Measurements from ENCODE around the gene ANO10.

Gene ANO10

GRCh38 chr3:43539321-43539720 lies 82.5 kb downstream of the ANO10 start:
- TF ChIP-seq CTCF (IDR thresholded peaks at IDR 0.05; ENCODE audit: insufficient read depth, low read depth, low read length, missing control alignments): no peak
- DNase-seq (ENCODE audit: low read depth): no peak
- no peak overlapping the region for H3K4me3 ChIP-seq (ENCODE audit: low read depth, low read length)

- no peak for DNase-seq (ENCODE audit: low read depth)
- no peak for TF ChIP-seq CTCF (IDR thresholded peaks at IDR 0.05; ENCODE audit: insufficient read depth, low read depth, low read length, missing control alignments)
- no peak overlapping the region for H3K4me3 ChIP-seq (ENCODE audit: low read depth, low read length)
Observed at GRCh38 chr3:43537225-43537624, 84.6 kb downstream of the ANO10 start.

- DNase-seq (ENCODE audit: low read depth): no peak
- no peak for TF ChIP-seq CTCF (IDR thresholded peaks at IDR 0.05; ENCODE audit: insufficient read depth, low read depth, low read length, missing control alignments)
- no peak overlapping the region for H3K4me3 ChIP-seq (ENCODE audit: low read depth, low read length)
Observed at GRCh38 chr3:43534675-43535074, 87.1 kb downstream of the ANO10 start.

- H3K4me3 ChIP-seq (ENCODE audit: low read depth, low read length): no peak overlapping the region
- no peak for TF ChIP-seq CTCF (IDR thresholded peaks at IDR 0.05; ENCODE audit: insufficient read depth, low read depth, low read length, missing control alignments)
- no peak for DNase-seq (ENCODE audit: low read depth)
Observed at GRCh38 chr3:43533009-43533408, 88.8 kb downstream of the ANO10 start.

DNA sequence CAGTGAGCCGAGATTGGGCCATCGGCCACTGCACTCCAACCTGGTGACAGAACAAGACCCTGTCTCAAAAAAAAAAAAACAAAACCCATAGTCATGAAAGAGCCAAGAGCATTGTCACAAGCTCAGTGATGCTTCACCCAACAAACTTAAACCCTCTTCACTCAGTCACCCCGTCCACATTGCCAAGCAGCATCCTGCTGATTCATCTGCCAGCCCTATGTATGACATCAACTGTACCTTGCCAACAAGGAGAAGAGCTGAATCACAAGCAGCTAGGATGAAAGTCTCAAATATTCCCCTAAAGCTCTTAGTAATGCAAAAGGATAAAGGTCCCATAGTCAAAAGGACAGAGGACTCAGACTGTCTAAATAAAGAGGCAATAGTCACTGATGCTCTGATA lies 90.0 kb downstream of the ANO10 start:
- H3K4me3 ChIP-seq (ENCODE audit: low read depth, low read length): no peak overlapping the region
- no peak for TF ChIP-seq CTCF (IDR thresholded peaks at IDR 0.05; ENCODE audit: insufficient read depth, low read depth, low read length, missing control alignments)
- DNase-seq (ENCODE audit: low read depth): no peak

DNA sequence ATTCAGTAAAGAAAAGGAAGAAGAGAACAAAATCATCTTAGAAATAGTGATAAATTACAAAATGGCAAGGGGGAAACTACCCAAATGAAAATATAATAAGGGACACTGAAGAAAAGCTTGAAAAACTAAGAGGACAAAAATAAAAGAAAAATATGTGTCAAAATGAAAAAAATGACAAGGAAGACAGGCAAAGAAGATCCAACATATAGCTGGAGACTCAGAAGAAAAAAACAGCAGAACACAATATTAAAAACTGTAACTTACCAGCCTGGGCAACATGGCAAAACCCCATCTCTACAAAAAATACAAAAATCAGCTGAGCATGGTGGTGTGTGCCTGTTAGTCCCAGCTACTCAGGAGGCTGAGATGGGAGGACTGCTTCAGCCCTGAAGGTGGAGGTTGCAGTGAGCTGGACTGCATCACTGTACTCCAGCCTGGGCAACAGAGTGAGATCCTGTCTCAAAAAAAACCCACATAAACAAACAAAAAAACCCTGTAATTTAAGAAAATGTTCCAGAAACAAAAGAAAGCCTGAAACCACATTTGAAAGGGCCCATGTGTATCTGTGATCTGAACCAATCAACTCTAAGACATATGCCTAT lies 93.2 kb downstream of the ANO10 start:
- no peak for TF ChIP-seq CTCF (IDR thresholded peaks at IDR 0.05; ENCODE audit: insufficient read depth, low read depth, low read length, missing control alignments)
- H3K4me3 ChIP-seq (ENCODE audit: low read depth, low read length): no peak overlapping the region
- DNase-seq (ENCODE audit: low read depth): no peak

- no peak overlapping the region for H3K4me3 ChIP-seq (ENCODE audit: low read depth, low read length)
- no peak for TF ChIP-seq CTCF (IDR thresholded peaks at IDR 0.05; ENCODE audit: insufficient read depth, low read depth, low read length, missing control alignments)
- DNase-seq (ENCODE audit: low read depth): no peak
Observed at GRCh38 chr3:43526956-43527355, 94.9 kb downstream of the ANO10 start.
